Transverse colon (tissue), 4 donors: ENCODE measurements around the gene LMTK2. TPM values are rescaled to one million over a fixed set of nuclear protein-coding genes. Genes with fewer than 3 reads are reported as not detected.

ENCODE experiments used
- DNase-seq: peaks from one replicate; pipeline ENCODE4 v3.0.0-alpha.2; 2019
- H3K27ac ChIP-seq, 4 donors: fragments of 200-600 bp; sonication (generic); 2 replicates each; pipeline ENCODE4 v1.5.1; 2016 to 2018; ENCODE audit warnings: inconsistent platforms in 4 of 4
- H3K27me3 ChIP-seq: fragments of 200-600 bp; sonication (generic); 2 replicates; pipeline ENCODE4 v1.5.1; 2017; ENCODE audit warnings: inconsistent platforms
- H3K36me3 ChIP-seq, 4 donors: fragments of 200-600 bp; sonication (generic); 2 replicates each; pipeline ENCODE4 v1.5.1; 2017 to 2019; ENCODE audit warnings: inconsistent platforms in 4 of 4
- H3K4me1 ChIP-seq, 4 donors: fragments of 200-600 bp; sonication (generic); 2 replicates each; pipeline ENCODE4 v1.5.1; 2017 to 2020; ENCODE audit warnings: inconsistent platforms in 4 of 4
- H3K4me3 ChIP-seq, 4 donors: fragments of 200-600 bp; sonication (generic); 1 replicate in 1 of 4; 2 replicates in 3 of 4; pipeline versions ENCODE4 v1.5.1 to v1.6.1; 2017 to 2019; ENCODE audit warnings: inconsistent platforms in 4 of 4
- H3K9me3 ChIP-seq, 2 donors: fragments of 200-600 bp; sonication (generic); 2 replicates each; pipeline ENCODE4 v1.5.1; 2017 to 2019; ENCODE audit warnings: inconsistent platforms in 2 of 2
- CTCF ChIP-seq, 5 experiments: fragments of 200-600 bp in 3 of 5; fragments of 450-650 bp in 2 of 5; sonication (generic) in 3 of 5; IDR thresholded peaks; 1 replicate in 2 of 5; 2 replicates in 3 of 5; pipeline ENCODE4 v1.5.1; 2016 to 2017; ENCODE audit warnings: antibody characterized with exemption in 5 of 5, inconsistent platforms in 3 of 5, mild to moderate bottlenecking in 2 of 5, moderate library complexity in 1 of 5
- EP300 ChIP-seq: sonication (generic); formaldehyde crosslinking; IDR thresholded peaks from one replicate; pipeline ENCODE4 v1.6.1; 2017; ENCODE audit warnings: antibody characterized with exemption, low read depth
- POLR2A ChIP-seq: fragments of 450-650 bp; IDR thresholded peaks from one replicate; pipeline ENCODE4 v1.6.1; 2016; ENCODE audit warnings: antibody characterized with exemption, mild to moderate bottlenecking, moderate library complexity
- POLR2AphosphoS5 ChIP-seq, 3 donors: sonication (generic); formaldehyde crosslinking; IDR thresholded peaks; one replicate each; pipeline ENCODE4 v1.6.1; 2016; ENCODE audit warnings: antibody characterized with exemption in 3 of 3
- WGBS, 2 donors: methylation state at CpG; one replicate each; pipeline ENCODE4 v1.1.5; 2018; ENCODE audit warnings: low coverage in 1 of 2; 5-methylcytosine and 5-hydroxymethylcytosine counted together
- in situ Hi-C, 4 donors: fragments of 200-750 bp; cut with MboI; loops; one replicate each; pipeline versions ENCODE4 v1.15.0 to v1.15.1; 2017; ENCODE audit warnings: low sequenced_read_pairs in 3 of 4, low pct_ligation_motif_present in 1 of 4, low pct_unique_long_range_greater_than_20kb in 1 of 4
- intact Hi-C: fragments of 100-400 bp; cut with DNase I; formaldehyde crosslinking; loops from one replicate; pipeline ENCODE4 v1.15.1; 2023; ENCODE audit warnings: low total_unique reads
- total RNA-seq, 4 donors: library from RNA; depleted of rRNA; stranded (reverse); fragments of >200 nt; gene quantifications; one replicate each; pipeline ENCODE4 v1.1.0, GENCODE V29; 2016

The LMTK2 gene
- total RNA-seq, 4 donors from 2014 or later = 51.6 to 106 (median 62.2) TPM

- in situ Hi-C loops = no loop called here
- Histone ChIP-seq H3K4me3 (no peak overlapping the region), H3K27me3 (no peaks in the 10 kb centered on the region), H3K4me1 (no peaks in the 10 kb centered on the region), H3K27ac (no peak overlapping the region), H3K36me3 (no peaks in the 10 kb centered on the region), H3K9me3 (no peaks in the 10 kb centered on the region)
- no peak for TF ChIP-seq CTCF (IDR thresholded peaks at IDR 0.05)
- no peak for TF ChIP-seq EP300
- no peak for TF ChIP-seq POLR2AphosphoS5 (IDR thresholded peaks at IDR 0.05)
- TF ChIP-seq POLR2A = no peak
- no peak for DNase-seq
- WGBS, 2 donors = 91 to 94% methylated on average over 3 to 16 of the region's 16 CpGs
- intact Hi-C loops = no loop called here
These were observed 126.1 kb downstream of the LMTK2 start for GRCh38 chr7:98232799-98233198.

GRCh38 chr7:98233219-98234070 lies 126.8 kb downstream of the LMTK2 start:
- Histone ChIP-seq H3K4me3 (no peak overlapping the region), H3K4me1 (no peaks in the 10 kb centered on the region), H3K36me3 (no peaks in the 10 kb centered on the region), H3K27me3 (no peaks in the 10 kb centered on the region), H3K27ac (no peak overlapping the region), H3K9me3 (no peaks in the 10 kb centered on the region)
- no peak for DNase-seq
- intact Hi-C loops (no loop called here), in situ Hi-C loops (no loop called here)
- 94% methylated on average over 32 of the region's 32 CpGs; no CpG with 5 or more reads in 1 of the 2 donors for WGBS, 2 donors
- TF ChIP-seq POLR2A = no peak
- no peak for TF ChIP-seq CTCF (IDR thresholded peaks at IDR 0.05)

- Histone ChIP-seq H3K36me3 (no peaks in the 10 kb centered on the region), H3K4me1 (no peaks in the 10 kb centered on the region), H3K9me3 (no peaks in the 10 kb centered on the region), H3K27me3 (no peaks in the 10 kb centered on the region), H3K4me3 (no peak overlapping the region), H3K27ac (no peak overlapping the region)
- no peak for DNase-seq
- TF ChIP-seq POLR2AphosphoS5 (IDR thresholded peaks at IDR 0.05) (no peak), CTCF (IDR thresholded peaks at IDR 0.05) (no peak), EP300 (no peak), POLR2A (no peak)
- 92 to 96% methylated on average over 10 of the region's 10 CpGs for WGBS, 2 donors
- in situ Hi-C loops = no loop called here
- intact Hi-C loops = no loop called here
These were observed 127.9 kb downstream of the LMTK2 start for GRCh38 chr7:98234429-98235147.

GRCh38 chr7:98235901-98236300 lies 129.2 kb downstream of the LMTK2 start:
- DNase-seq = no peak
- WGBS, 2 donors = 80 to 99% methylated on average over 1 to 11 of the region's 11 CpGs
- Histone ChIP-seq H3K4me1 (no peaks in the 10 kb centered on the region), H3K4me3 (no peak overlapping the region), H3K9me3 (no peaks in the 10 kb centered on the region), H3K27me3 (no peaks in the 10 kb centered on the region), H3K36me3 (no peaks in the 10 kb centered on the region), H3K27ac (no peak overlapping the region)
- intact Hi-C loops (no loop called here), in situ Hi-C loops (no loop called here)
- TF ChIP-seq POLR2A (no peak), CTCF (IDR thresholded peaks at IDR 0.05) (no peak), EP300 (no peak), POLR2AphosphoS5 (IDR thresholded peaks at IDR 0.05) (no peak)
